NCI-H2107 (cell line): ENCODE measurements around the gene TNFAIP8L1.
A peak's percentile ranks its signal among the peaks of the same experiment; 100 is the strongest.
"Not testable (repeated sequence)": the region's sequence is repeated elsewhere in the genome, so short reads cannot be mapped to it uniquely, and the experiment has no call there.

Experiments
- DNase-seq: peaks from one replicate; lab custom pipeline; 2025; lab: John Stamatoyannopoulos, UW

TNFAIP8L1 gene

DNA sequence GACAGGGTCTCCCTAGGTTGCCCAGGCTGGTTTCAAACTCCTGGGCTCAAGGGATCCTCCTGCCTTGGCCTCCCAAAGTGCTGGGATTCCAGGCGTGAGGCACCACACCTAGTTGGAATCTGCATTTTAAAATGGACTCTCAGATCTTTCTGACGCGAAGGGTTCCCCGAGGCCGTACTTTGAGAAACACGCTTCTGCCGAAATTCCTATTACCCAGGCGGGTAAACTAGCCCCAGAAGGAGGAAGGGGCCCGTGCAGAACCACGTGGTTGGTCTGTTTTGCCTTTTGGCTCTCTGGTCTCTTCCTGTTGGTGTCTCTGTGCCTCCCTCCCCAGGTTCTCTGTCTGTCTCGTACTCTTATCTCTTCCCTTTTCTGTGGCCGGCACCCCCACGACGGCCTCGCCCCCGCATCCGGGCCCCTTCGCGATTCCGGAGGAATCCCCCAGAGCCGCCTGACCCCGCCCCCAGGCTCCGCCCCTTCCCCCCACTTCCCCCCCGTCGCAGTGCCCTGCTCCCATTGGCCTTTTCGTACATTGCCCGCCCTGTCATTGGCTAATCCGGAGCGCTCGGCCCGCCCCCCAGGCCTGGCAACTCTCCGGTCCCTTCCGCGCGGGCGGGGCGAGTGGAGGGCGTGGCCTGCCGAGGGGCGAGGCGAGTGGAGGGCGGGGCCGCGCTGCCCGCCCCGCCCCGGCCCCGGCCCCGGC, at the start of gene TNFAIP8L1:
Gene TNFAIP8L1, plus strand, starts transcription at position 689 of the 703 bp plus-strand sequence. CDS start 12,354 bp downstream, outside the sequence.
- DNase-seq = peak; percentile 97

DNA sequence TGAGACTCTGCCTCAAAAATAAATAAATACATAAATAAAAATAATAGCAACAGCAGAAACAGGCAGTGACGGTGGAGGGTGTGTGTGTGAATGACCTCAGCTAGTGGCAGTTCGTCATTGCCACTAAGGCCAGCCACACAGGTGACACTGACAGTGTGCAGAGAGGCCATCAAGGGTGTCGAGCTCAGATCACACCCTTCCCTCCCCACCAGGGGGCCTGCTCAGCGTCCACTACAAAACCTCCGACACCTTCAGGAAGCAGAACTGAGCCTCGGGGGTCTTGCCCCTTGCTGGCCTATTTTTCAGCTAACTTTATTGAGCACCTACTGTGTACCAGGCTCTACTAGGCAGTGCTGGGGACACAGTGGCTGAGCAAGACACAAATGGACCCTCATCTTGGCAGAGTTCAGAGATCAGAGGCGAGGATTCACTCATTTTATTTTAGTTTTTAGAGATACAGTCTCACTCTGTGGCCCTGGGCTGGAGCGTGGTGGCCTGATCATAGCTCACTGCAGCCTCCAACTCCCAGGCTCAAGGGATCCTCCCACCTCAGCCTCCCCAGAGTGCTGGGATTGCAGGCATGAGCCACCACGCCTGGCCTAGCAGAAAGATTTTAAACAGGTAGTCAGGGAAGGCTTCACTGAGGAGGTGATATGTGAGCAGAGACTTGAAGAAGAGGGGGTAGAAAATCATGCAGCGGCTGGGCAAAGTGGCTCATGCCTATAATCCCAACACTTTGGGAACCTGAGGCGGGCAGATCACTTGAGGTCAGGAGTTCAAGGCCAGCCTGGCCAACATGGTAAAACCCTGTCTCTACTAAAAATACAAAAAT, 49.5 kb upstream of the TNFAIP8L1 start:
- DNase-seq = no peak

DNA sequence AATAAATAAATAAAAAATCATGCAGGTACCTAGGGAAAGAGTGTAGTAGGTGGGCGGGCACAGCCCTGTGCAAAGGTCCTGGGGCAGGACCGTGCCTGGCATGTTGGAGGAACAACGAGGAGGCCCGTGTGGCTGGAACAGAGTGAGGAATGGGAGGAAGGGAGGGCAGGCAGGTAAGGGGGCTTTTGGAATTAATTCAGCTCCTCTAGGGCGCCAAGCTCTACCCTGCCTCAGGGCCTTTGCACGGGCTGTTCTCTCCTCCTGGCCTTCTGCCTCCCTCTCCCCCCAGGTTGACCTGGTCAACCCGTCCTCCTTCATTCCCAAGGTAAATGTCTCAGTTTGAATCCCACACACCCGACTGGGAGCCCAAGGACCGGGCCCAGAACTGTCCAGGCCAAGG, 48.8 kb upstream of the TNFAIP8L1 start:
- DNase-seq = no peak

DNA sequence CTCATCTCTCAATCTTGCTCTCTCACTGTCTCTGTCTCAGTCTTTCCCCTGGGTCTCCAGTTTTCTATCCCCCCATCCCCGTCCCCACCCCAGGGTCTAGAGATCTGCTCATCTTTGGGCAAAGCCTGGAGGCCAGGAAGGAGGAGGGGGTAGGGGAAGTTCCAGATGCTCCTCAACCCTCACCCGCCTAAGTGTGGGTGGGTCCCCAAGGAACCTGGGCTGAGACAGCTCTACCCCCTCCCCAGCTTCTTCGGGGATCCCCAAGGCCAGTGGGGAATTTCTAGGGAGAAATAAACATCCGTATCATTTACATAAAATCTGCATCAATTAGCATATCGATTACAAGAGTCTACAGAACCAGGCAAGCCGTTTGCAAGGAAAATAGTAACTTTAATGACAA, 48.0 kb upstream of the TNFAIP8L1 start:
- no peak for DNase-seq

DNA sequence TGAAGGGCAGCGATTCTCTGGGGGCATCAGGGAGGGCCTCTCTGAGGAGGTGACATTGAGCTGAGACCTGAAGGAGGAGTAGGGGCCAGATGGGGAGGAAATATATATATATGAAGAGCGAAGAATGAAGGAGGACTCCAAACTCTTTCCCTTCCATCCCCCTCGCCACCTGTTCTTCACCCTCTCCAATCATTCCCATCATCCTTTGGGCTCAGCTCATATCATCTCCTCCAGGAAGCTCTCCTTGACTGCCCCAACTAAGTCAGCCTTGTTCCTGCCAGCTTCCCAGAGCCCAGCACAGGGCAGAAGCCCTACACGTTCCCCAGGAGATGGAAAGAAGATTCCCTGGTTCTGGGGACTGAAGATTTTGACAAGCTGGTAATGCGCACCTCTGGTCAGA, 46.9 kb upstream of the TNFAIP8L1 start:
- no peak for DNase-seq

DNA sequence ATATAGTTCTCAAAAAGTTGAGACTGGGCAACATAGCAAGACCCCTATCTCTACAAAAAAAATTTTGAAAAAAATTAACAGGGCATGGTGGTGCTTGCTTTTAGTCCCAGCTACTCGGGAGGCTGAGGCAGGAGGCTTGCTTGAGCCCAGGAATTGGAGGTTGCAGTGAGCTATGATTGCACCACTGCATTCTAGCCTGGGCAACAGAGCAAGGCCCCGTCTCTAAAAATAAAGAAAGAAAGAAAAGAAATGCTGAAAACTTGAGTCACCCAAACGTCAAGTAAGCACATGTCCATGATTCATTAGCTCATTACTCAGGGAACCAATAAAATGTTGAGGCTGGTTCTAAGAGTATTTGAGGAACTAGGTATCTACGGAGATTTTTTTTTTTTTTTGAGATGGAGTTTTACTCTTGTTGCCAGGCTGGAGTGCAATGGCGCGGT, 45.9 kb upstream of the TNFAIP8L1 start:
- DNase-seq = no peak

DNA sequence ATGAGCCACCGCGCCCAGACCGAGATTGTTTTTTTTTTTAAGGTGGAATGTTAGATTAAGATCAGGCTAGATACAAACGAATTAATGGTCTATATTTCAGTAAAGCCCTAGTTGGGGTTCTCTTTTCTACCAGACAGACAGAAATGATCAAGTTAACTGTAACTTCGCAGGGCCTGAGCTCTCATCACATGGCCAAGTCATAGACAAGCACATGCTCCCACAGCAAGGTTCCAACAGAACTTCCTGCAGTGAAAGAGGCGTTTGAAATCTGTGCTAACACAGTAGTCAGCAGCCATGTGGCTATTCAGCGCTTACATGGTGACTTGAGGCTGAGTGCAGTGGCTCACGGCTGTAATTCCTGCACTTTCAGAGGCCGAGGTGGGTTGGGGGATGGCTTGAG, 45.1 kb upstream of the TNFAIP8L1 start:
- DNase-seq = no peak

DNA sequence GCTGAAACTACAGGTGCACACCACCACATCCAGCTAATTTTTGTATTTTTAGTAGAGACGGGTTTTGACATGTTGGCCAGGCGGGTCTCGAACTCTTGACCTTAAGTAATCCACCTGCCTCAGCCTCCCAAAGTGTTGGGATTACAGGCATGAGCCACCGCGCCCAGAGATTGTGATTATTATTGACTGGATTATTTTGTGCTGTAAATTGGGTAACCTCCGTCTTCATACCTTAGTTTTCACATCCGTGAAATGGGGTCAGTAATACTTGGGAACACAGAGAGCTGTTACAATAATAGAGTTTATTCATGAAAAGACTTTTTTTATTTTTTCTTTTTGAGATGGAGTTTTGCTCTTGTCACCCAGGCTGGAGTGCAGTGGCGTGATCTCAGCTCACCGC, 44.2 kb upstream of the TNFAIP8L1 start:
- not testable (repeated sequence) for DNase-seq

DNA sequence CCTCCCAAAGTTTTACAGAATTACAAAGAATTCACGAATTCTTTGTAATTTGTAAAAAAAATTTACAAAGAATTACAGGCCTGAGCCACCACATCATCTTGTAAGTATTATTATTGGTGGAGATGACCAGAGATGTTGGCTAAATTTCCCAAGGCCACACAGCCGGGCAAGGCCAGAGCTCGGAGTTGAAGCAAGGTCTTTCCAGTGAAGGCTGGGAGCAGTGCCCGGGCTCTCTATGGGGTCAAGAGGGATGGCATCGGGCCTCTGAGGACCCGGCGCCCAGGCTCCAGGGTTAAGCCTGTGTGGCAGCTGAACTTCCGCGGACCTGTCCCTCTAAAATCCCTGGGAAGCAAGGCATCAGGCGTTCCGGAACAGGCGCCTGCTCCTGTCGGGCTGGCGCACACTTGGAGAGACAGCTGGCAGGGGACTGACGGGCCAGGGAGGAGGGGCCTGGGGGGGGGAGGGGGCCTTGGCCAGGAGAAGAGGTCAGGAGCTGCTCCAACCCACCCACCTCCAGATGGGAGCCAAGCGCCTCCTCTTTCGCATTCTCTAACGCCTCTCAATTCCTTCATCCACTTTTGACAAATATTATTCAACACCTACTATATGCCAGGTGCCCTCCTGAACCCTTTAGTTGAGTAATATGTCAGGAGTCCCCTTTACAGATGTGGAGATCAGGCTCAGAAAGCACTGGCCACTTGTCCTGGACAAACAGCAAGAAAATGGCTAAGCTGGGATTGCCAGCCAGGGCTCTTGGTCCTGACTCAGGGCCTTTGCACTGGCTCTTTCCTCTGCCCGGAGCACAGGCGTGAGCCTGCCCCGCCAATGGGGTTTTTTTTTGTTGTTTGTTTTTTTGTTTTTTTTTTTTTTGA, 43.0 kb upstream of the TNFAIP8L1 start:
- no peak for DNase-seq

DNA sequence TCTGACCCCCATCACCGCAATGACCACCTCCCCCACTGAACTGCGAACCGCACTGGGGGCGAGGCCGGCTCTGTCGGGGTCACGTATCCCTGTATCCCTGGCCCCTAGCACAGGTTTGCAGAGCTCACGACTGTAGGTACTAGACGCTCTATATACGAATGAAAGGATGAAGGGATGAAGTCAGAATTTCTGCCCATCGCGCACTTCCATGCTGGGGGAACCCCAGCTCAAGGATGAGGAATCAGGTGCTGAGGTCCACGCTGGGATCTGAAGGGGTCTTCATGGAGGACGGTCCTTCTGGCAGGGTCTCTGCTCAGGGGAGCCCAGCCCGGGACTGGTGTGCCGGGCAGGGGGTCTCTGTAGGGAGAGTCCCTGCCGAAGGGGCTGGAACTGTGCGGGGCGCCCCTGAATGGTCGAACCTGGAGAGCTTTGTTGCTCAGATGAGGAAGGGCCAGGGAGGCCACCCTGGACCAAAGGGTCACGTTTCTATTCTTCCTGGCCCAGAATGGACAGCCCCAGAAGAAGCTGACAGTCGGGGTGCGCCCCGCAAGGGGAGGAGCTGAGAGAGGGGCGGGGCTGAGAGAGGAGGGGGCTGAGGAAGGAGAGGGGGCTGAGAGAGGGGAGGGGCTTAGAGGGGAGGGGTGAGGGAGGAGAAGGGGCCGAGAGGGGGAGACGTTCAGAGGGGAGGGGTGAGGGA, 41.9 kb upstream of the TNFAIP8L1 start:
- DNase-seq = no peak

DNA sequence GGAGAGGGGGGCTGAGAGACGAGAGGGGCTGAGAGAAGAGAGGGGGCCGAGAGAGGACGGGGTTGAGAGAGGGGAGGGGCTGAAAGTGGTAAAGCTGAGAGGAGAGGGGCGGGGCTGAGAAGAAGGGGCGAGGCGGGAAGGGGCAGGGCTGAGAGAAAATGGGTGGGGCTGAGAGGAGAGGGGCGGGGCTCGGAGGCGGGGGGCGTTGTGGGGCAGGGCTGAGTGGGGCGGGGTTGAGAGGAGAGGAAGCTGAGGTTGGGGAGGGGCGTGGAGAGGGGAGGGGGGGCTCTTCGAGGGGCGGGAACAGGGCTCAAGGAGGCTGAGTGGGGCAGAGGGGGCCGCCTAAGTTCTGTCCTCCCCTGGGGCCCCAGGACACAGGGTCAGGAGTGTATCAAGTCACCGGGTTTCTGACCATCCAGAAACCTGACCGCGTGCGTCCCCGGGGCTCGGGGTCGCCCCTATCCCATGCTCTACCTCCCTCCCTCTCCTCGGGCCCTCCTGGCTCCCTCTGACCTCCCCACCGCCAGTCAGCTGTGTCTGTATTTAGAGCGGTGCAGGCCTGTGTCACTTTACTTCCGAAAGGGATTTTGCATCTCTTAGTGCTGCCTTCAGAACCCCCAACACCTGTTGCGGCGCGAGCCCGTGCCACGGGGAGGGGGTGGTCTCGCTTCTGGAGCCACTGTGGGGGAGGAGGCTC, 41.2 kb upstream of the TNFAIP8L1 start:
- no peak for DNase-seq

DNA sequence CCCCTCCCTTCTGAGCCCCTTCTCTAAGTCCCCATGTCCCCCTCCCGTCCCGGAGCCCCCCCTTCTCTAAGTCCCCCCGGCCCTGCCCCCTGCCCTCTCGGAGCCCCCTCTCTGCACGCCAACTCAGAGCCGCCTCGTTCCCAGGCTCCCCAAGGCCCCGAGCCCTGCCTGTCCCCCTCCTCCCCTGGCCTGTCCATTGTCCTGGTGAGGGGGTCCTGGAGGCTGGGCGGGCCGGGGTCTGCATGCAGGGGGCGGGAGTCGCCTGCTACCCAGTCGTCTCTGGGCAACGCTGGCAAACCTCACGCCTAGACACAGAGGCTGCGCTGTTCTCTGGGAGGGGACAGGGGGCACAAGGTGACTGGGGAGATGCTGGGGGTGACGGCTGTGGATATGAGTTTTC, 40.6 kb upstream of the TNFAIP8L1 start:
- no peak for DNase-seq

DNA sequence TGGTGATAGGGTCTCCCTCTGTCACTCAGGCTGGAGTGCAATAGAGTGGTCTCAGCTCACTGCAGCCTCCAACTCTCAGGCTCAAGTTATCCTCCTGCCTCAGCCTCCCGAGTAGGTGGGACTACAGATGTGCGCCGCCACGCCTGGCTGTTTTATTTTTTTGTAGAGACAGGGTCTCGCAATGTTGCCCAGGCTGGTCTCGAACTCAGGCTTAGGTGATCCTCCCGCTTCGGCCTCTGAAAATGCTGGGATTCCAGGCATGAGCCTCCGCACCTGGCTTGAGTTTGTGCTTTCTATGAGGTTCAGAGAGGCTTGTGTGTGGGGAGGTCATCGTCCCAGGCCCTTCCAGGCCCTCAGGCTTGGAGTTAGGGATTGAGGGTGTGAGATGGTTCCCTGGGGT, 39.2 kb upstream of the TNFAIP8L1 start:
- DNase-seq = no peak

DNA sequence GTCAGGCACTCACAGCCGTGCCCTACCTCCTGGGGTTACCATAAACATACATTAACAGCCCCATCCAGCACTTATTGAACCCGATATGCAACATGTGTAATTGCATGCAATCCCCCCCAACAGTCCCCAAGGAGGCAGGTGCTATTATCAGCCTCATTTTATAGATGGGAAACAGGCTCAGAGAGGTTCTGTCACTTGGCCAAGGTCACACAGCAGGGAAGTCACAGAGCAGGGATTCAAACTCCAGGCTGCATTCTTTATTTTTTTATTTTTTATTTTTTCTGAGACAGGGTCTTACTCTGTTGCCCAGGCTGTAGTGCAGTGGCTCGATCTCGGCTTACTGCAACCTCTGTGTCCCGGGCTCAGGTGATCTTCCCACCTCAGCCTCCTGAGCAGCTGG, 38.4 kb upstream of the TNFAIP8L1 start:
- DNase-seq = no peak

DNA sequence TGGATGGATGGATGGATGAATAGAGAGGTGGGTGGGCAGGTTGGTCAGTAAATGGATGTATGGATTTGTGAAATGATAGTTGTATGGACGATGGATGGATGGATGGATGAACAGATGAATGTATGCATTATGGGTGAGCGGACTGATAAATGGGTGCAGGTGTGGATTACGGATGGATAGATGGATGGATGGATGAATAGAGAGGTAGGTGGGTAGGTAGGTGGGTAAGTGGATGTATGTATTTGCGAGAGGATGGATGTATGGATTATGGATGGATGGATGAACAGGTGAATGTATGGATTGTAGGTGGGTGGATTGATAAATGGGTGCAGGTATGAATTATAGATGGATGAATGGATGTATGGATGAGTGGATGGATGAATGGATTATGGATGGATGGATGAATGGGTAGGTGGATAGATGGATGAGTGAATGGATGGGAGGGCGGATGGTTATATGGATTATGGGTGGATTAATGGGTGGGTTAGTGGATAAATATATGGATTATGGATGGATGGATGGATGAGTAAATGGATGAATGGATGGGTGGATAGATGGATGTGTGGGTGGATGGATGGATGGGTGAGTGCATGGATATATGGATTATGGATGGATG, 37.0 kb upstream of the TNFAIP8L1 start:
- no peak for DNase-seq

DNA sequence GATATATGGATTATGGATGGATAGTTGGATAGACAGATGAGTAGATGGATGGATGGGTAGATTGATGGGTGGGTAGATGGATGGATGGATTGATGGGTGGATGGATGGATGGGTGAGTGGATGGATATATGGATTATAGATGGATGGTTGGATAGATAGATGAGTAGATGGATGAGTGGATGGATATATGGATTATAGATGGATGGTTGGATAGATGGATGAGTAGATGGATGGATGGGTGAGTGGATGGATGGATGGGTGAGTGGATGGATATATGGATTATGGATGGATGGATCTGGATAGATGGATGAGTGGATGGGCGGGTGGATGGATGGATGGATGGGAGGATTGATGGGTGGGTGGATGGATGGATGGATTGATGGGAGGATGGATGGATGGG, 36.4 kb upstream of the TNFAIP8L1 start:
- DNase-seq = no peak

DNA sequence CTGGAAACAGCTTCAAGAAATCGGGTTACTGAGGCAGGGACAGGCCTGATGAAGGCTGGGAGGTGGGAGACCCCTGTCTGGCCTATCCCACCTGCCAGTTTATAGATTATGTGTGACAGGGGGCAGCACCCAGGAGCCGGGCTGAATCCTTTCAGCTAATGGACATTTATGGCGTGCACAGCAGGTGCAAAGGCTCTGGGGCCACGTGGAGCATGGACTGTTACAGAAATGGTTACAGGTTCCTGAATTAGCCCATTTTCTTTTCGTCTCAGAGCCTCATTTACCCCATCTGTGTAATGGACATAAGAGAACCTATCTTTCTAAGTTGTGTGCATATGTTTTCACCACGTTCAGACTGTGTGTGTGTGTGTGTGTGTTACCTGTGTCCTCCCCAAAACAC, 34.4 kb upstream of the TNFAIP8L1 start:
- no peak for DNase-seq

DNA sequence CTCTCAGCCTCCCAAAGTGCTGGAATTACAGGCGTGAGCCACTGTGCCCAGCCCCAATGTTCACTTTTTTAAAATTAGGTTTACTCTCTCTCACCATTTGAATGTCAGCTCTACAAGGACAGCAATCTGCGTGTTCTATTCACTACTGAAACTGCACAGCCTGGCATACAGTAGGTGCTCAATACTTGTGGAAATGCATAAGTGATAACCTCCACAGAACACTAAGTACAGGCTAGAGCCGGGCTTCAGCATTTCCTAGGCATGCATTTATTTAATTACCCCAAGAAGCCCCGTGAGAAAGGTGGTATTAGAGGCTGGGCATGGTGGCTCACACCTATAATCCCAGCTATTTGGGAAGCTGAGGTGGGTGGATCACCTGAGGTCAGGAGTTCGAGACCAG, 33.1 kb upstream of the TNFAIP8L1 start:
- no peak for DNase-seq

DNA sequence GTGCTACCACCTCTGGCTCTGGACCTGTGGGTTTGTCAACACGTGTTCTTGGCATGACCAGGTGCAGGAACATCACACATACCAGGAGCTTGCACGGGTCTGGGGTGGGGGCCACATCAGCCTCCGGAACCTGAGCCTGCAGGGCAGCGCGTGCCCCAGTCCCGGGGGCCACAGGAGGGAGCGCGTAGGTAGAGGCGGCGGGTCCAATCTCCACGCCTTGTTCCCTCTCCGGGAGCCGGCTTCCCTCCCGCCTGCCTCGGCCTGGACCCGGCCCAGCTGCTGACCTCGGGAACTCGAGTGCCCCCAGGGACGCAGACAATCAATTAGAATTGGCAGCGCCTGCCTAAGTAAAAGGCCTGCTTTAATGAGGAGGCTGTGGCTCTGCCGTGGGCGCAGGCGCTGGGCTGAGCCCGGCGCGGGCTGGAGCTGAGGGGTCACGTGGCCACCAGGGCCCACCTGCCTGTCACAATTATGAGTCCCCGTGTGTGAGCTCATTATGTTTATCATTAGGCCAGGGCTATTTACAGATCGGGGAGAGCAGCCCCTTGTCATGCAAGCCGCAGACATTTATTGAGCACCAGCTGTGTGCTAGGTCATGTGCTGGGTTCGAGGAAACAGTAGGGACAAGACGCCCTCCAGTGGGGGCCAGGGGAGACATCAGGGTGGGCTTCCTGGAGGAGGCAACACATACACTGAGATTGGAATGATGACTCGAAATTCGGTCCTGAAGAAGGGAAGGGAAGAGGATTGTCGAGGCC, 32.2 kb upstream of the TNFAIP8L1 start:
- peak; percentile 81 for DNase-seq
